HepG2 (cell line): ENCODE data around the gene TOP1. TPM values are rescaled to one million over a fixed set of nuclear protein-coding genes. Genes with fewer than 3 reads are reported as not detected.
A peak's percentile ranks its signal among the peaks of the same experiment; 100 is the strongest.

Experiments used
- AKAP8 ChIP-seq: sonication (generic); formaldehyde crosslinking; IDR thresholded peaks from 2 replicates; pipeline ENCODE4 v1.5.1; 2020; ENCODE audit warnings: mild to moderate bottlenecking, missing genetic modification reagents
- EP300 ChIP-seq, 3 experiments: sonication (generic) in 1 of 3; formaldehyde crosslinking in 1 of 3; IDR thresholded peaks; 2 replicates each; pipeline versions ENCODE4 v1.5.1 to v1.6.1; 2011 to 2020; ENCODE audit warnings: low read depth in 2 of 3, low read length in 2 of 3, borderline replicate concordance in 1 of 3, improper control_type of control experiment in 1 of 3, mild to moderate bottlenecking in 1 of 3, missing genetic modification reagents in 1 of 3, moderate library complexity in 1 of 3
- FOSL2 ChIP-seq: sonication (generic); formaldehyde crosslinking; IDR thresholded peaks from 2 replicates; pipeline ENCODE4 v1.4.0; 2020; ENCODE audit warnings: missing genetic modification reagents
- GTF3A ChIP-seq: sonication (generic); formaldehyde crosslinking; conservative IDR thresholded peaks from 2 replicates; pipeline ENCODE4 v1.4.0; 2020; ENCODE audit warnings: mild to moderate bottlenecking, missing genetic modification reagents
- IRX3 ChIP-seq: sonication (generic); formaldehyde crosslinking; IDR thresholded peaks from 2 replicates; pipeline ENCODE4 v1.8.1; 2023; ENCODE audit warnings: mild to moderate bottlenecking, low read depth, missing genetic modification reagents, borderline replicate concordance
- KLF6 ChIP-seq: IDR thresholded peaks from 2 replicates; pipeline ENCODE4 v1.8.0; 2016; ENCODE audit warnings: missing biosample characterization, missing genetic modification reagents
- MED13 ChIP-seq: sonication (generic); formaldehyde crosslinking; IDR thresholded peaks from 2 replicates; pipeline ENCODE4 v1.5.0; 2020; ENCODE audit warnings: missing genetic modification reagents
- MEIS2 ChIP-seq: sonication (generic); formaldehyde crosslinking; IDR thresholded peaks from 2 replicates; pipeline ENCODE4 v1.9.0; 2021; ENCODE audit warnings: mild to moderate bottlenecking, missing genetic modification reagents
- NR1H2 ChIP-seq: sonication (generic); formaldehyde crosslinking; IDR thresholded peaks from 2 replicates; pipeline ENCODE4 v1.8.1; 2022; ENCODE audit warnings: low read depth, missing genetic modification reagents, borderline replicate concordance
- RARG ChIP-seq: sonication (generic); formaldehyde crosslinking; IDR thresholded peaks from 2 replicates; pipeline ENCODE4 v1.4.0; 2020; ENCODE audit warnings: low read depth, mild to moderate bottlenecking, missing genetic modification reagents
- RBAK ChIP-seq: sonication (generic); formaldehyde crosslinking; IDR thresholded peaks from 2 replicates; pipeline ENCODE4 v1.5.1; 2020; ENCODE audit warnings: mild to moderate bottlenecking, missing genetic modification reagents
- SMC3 ChIP-seq: IDR thresholded peaks from 2 replicates; pipeline ENCODE4 v1.6.1; 2011; ENCODE audit warnings: low read length, improper control_type of control experiment
- ZNF224 ChIP-seq: sonication (generic); formaldehyde crosslinking; IDR thresholded peaks from 2 replicates; pipeline ENCODE4 v1.5.0; 2020; ENCODE audit warnings: mild to moderate bottlenecking, missing genetic modification reagents
- ZNF678 ChIP-seq: sonication (generic); formaldehyde crosslinking; IDR thresholded peaks from 2 replicates; pipeline ENCODE4 v1.4.0; 2020; ENCODE audit warnings: mild to moderate bottlenecking, missing genetic modification reagents
- polyA plus RNA-seq, 8 experiments: library from polyadenylated mRNA; depleted of rRNA in 3 of 8; stranded (reverse) in 7 of 8; unstranded in 1 of 8; fragments of >200 nt; fragmentation: Illumina TruSeq in 4 of 8; extraction: Trizol in 4 of 8; gene quantifications; 2 replicates each; pipeline versions ENCODE4 v1.2.1 to v1.2.3, GENCODE V29; 2011 to 2016; ENCODE audit warnings: low read depth in 4 of 8, missing spikeins in 1 of 8, mixed read lengths in 1 of 8; ENCODE audit not compliant: insufficient read depth in 1 of 8
- total RNA-seq, 5 experiments: library from RNA; depleted of rRNA; stranded (reverse); fragments of >200 nt; fragmentation: Illumina TruSeq; extraction: Trizol; gene quantifications; 2 replicates each; pipeline ENCODE4 v1.2.3, GENCODE V29; 2016; ENCODE audit warnings: low read depth in 1 of 5
- TF ChIP-seq, protein P1 (sequence below): sonication (generic); formaldehyde crosslinking; conservative IDR thresholded peaks from 2 replicates; pipeline ENCODE4 v1.8.0; 2022; ENCODE audit warnings: mild to moderate bottlenecking, moderate library complexity, missing genetic modification reagents
- TF ChIP-seq, protein P2 (sequence below): sonication (generic); formaldehyde crosslinking; IDR thresholded peaks from 2 replicates; pipeline ENCODE4 v1.8.1; 2023; ENCODE audit warnings: mild to moderate bottlenecking, moderate library complexity, missing genetic modification reagents
- TF ChIP-seq, protein P3 (sequence below): sonication (generic); formaldehyde crosslinking; conservative IDR thresholded peaks from 2 replicates; pipeline ENCODE4 v1.8.0; 2022; ENCODE audit warnings: missing genetic modification reagents
- TF ChIP-seq, protein P4 (sequence below): sonication (generic); formaldehyde crosslinking; conservative IDR thresholded peaks from 2 replicates; pipeline ENCODE4 v1.4.0; 2020; ENCODE audit warnings: missing genetic modification reagents
- TF ChIP-seq, protein P5 (sequence below): IDR thresholded peaks from 2 replicates; pipeline ENCODE4 v1.6.1; 2018; ENCODE audit warnings: missing genetic modification reagents, mild to moderate bottlenecking, missing compliant biosample characterization

The TOP1 gene
- total and polyA plus RNA-seq, 2 of the 13 experiments (the other 11 are each of a cell fraction or from before 2014, with no cell fraction given) = 10.2 to 19.4 TPM

DNA sequence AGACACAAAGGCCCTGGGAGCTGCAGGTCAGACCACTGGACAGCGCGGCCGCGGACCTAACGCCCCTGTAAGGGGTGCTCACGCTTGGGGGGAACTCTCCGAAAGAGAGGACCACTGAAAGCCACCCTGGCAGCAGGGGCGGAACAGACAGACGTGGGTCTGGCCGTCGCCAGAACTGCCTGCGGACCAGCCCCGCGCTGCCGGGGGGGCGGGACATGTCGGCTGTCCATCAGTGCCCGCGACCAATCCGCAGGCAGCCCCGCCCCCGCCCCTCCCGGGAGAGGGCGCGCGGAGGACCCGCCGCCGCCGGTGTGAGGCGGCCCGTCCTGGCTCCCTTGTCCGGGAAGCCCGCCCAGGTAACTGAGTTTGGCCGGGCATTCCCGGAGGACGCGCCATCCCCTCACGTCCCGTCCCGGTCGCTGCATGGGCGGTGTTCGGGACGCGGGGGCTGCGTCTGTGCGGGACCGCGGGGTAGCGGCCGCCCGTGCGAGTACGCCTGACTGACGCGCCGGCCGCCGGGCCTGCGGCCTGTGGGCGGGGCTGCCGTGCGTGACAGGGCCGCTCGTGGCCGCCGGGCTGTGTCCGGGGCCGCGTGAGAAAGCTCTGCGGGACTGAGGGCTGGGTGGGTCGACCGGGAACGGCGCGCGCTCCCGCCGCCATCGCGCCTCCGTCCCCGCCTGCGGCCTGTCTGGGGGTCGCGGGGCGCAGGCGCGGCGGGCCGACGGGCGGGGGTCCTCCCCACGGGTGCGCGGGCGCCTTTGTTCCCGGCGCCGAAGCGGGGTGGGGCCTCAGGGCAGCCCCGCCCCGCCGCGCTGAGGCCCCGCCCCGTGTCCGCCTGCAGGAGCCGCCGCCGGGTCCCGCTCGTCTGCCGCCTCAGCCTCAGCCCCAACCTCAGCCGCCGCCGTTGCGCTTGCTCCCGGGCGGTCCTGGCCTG, 108.3 kb downstream of the TOP1 start, which contains the start of gene PLCG1 (continued):
- TF ChIP-seq, protein P1, sequence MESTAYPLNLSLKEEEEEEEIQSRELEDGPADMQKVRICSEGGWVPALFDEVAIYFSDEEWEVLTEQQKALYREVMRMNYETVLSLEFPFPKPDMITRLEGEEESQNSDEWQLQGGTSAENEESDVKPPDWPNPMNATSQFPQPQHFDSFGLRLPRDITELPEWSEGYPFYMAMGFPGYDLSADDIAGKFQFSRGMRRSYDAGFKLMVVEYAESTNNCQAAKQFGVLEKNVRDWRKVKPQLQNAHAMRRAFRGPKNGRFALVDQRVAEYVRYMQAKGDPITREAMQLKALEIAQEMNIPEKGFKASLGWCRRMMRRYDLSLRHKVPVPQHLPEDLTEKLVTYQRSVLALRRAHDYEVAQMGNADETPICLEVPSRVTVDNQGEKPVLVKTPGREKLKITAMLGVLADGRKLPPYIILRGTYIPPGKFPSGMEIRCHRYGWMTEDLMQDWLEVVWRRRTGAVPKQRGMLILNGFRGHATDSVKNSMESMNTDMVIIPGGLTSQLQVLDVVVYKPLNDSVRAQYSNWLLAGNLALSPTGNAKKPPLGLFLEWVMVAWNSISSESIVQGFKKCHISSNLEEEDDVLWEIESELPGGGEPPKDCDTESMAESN (CRISPR knock-in tag) = peak; percentile 13; the same call in 1 of the 2 replicates
- TF ChIP-seq RBAK (CRISPR knock-in tag) (no peak), GTF3A (CRISPR knock-in tag) (0 out of 2 replicates have a peak, but pooled peaks have one; percentile 60), SMC3 (no peak), AKAP8 (CRISPR knock-in tag) (peak; percentile 88; the same call in 1 of the 2 replicates), ZNF678 (CRISPR knock-in tag) (peak; percentile 89), FOSL2 (CRISPR knock-in tag) (no peak; the same call in 1 of the 2 replicates), EP300 (IDR thresholded peaks at IDR 0.05; ENCODE audit: low read depth in 2 of 2, low read length in 2 of 2) (peak in 1 of 2 experiments; percentile 8; a peak in 1 of 4 replicates), EP300 (CRISPR knock-in tag; IDR thresholded peaks at IDR 0.05; ENCODE audit: borderline replicate concordance) (0 out of 2 replicates have a peak, but pooled peaks have one; percentile 8), ZNF224 (CRISPR knock-in tag) (no peak), RARG (CRISPR knock-in tag) (no peak), NR1H2 (CRISPR knock-in tag) (peak; percentile 19), MED13 (CRISPR knock-in tag) (peak; percentile 87), IRX3 (CRISPR knock-in tag) (peak; percentile 93; the same call in 1 of the 2 replicates), MEIS2 (CRISPR knock-in tag) (peak; percentile 95), KLF6 (CRISPR knock-in tag) (0 out of 2 replicates have a peak, but pooled peaks have one; percentile 21)
- TF ChIP-seq, protein P2, sequence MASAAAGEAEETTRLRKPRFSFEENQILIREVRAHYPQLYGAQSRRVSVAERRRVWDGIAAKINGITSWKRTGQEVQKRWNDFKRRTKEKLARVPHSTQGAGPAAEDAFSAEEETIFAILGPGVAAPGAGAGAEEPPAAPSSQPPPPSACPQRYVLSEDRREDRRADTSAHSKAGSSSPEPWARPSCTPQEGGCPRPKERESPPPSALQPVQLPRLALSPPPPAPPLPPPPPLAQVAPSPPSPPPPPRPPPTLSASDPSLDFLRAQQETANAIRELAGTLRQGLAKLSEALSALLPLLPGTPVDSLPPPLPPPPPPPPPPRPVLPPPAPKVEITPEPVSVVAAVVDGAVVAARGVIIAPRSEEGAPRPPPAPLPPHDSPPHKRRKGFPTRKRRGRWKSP (CRISPR knock-in tag) = no peak; the same call in none of the 2 replicates
- TF ChIP-seq, protein P3, sequence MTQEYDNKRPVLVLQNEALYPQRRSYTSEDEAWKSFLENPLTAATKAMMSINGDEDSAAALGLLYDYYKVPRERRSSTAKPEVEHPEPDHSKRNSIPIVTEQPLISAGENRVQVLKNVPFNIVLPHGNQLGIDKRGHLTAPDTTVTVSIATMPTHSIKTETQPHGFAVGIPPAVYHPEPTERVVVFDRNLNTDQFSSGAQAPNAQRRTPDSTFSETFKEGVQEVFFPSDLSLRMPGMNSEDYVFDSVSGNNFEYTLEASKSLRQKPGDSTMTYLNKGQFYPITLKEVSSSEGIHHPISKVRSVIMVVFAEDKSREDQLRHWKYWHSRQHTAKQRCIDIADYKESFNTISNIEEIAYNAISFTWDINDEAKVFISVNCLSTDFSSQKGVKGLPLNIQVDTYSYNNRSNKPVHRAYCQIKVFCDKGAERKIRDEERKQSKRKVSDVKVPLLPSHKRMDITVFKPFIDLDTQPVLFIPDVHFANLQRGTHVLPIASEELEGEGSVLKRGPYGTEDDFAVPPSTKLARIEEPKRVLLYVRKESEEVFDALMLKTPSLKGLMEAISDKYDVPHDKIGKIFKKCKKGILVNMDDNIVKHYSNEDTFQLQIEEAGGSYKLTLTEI = no peak
- TF ChIP-seq, protein P4, sequence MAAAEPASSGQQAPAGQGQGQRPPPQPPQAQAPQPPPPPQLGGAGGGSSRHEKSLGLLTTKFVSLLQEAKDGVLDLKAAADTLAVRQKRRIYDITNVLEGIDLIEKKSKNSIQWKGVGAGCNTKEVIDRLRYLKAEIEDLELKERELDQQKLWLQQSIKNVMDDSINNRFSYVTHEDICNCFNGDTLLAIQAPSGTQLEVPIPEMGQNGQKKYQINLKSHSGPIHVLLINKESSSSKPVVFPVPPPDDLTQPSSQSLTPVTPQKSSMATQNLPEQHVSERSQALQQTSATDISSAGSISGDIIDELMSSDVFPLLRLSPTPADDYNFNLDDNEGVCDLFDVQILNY (CRISPR knock-in tag) = peak; percentile 82
- TF ChIP-seq, protein P5, sequence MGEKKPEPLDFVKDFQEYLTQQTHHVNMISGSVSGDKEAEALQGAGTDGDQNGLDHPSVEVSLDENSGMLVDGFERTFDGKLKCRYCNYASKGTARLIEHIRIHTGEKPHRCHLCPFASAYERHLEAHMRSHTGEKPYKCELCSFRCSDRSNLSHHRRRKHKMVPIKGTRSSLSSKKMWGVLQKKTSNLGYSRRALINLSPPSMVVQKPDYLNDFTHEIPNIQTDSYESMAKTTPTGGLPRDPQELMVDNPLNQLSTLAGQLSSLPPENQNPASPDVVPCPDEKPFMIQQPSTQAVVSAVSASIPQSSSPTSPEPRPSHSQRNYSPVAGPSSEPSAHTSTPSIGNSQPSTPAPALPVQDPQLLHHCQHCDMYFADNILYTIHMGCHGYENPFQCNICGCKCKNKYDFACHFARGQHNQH (CRISPR knock-in tag) = peak; percentile 41; the same call in 1 of the 2 replicates
